Esophagus (tissue), 2 donors: ENCODE results near the gene RING1. TPM values are rescaled to one million over a fixed set of nuclear protein-coding genes. Genes with fewer than 3 reads are reported as not detected.

Source experiments
- H3K27ac ChIP-seq, 2 donors: one replicate each; pipeline ENCODE4 v1.5.1; 2013; ENCODE audit warnings: low read depth in 2 of 2, mild to moderate bottlenecking in 2 of 2, inconsistent platforms in 1 of 2, low read length in 1 of 2, moderate library complexity in 1 of 2
- H3K27me3 ChIP-seq, 2 donors: one replicate each; pipeline ENCODE4 v1.6.1; 2013; ENCODE audit warnings: low read length in 2 of 2, control low read depth in 1 of 2, mild to moderate bottlenecking in 1 of 2; ENCODE audit not compliant: insufficient read depth in 2 of 2, control insufficient read depth in 1 of 2
- H3K36me3 ChIP-seq, 2 donors: one replicate each; pipeline ENCODE4 v1.6.1; 2013; ENCODE audit warnings: low read length in 1 of 2; ENCODE audit not compliant: control insufficient read depth in 2 of 2, insufficient read depth in 2 of 2
- H3K4me1 ChIP-seq, 2 donors: one replicate each; pipeline ENCODE4 v1.6.1; 2013; ENCODE audit warnings: low read length in 1 of 2; ENCODE audit not compliant: control insufficient read depth in 2 of 2, insufficient read depth in 2 of 2
- H3K4me3 ChIP-seq, 2 donors: one replicate each; pipeline ENCODE4 v1.5.1; 2013; ENCODE audit warnings: low read length in 2 of 2, mild to moderate bottlenecking in 2 of 2, low read depth in 1 of 2, moderate library complexity in 1 of 2
- H3K9me3 ChIP-seq, 2 donors: one replicate each; pipeline ENCODE4 v1.6.1; 2013; ENCODE audit warnings: mild to moderate bottlenecking in 2 of 2, low read depth in 1 of 2, low read length in 1 of 2, moderate library complexity in 1 of 2; ENCODE audit not compliant: control insufficient read depth in 2 of 2, insufficient read depth in 1 of 2
- WGBS, 2 donors: extraction: QIAGEN DNeasy Blood & Tissue Kit; methylation state at CpG; one replicate each; pipeline ENCODE4 v1.1.7; 2013; 5-methylcytosine and 5-hydroxymethylcytosine counted together
- polyA plus RNA-seq, 2 donors: library from polyadenylated mRNA; stranded (reverse); fragments of 200-250 nt; gene quantifications; one replicate each; pipeline ENCODE4 v1.2.3, GENCODE V29; 2013
- donor health status: healthy with polysubstance abuse.
- donor health status: Bipolar disorder and iron deficiency.

RING1 gene
- 10 to 100 TPM; 26.7 to 32.4 TPM for polyA plus RNA-seq

GRCh38 chr6:33208091-33208967, at the start of gene RING1:
TSS of gene RING1 (plus strand) at chr6:33208500. CDS start at chr6:33208823, 323 bp downstream.
- WGBS, 2 donors, result 1% methylated on average over 60 to 86 of the region's 86 CpGs
- H3K4me3 ChIP-seq, result peak within 1 kb of the TSS; percentile 63 to 81
- H3K27ac ChIP-seq, result peak within 1 kb of the TSS; percentile 92 to 97
- H3K27me3 ChIP-seq, result no peaks in the 10 kb centered on the region
- peaks cover 0 to 13% of the 10 kb centered on the region in 2 donors for H3K36me3 ChIP-seq
- peaks cover 10 to 14% of the 10 kb centered on the region in 2 donors for H3K4me1 ChIP-seq
- H3K9me3 ChIP-seq, result no peaks in the 10 kb centered on the region

- no peak overlapping the region for H3K27ac ChIP-seq
Measured at GRCh38 chr6:33160096-33160495, 48.2 kb upstream of the RING1 start.

GRCh38 chr6:33160728-33161344, 47.5 kb upstream of the RING1 start:
- 18 to 24% methylated on average over 13 of the region's 13 CpGs for WGBS, 2 donors
- peak overlapping the region; percentile 20 to 78 for H3K27ac ChIP-seq
- H3K4me3 ChIP-seq, result no peak overlapping the region
- no peaks in the 10 kb centered on the region for H3K27me3 ChIP-seq
- H3K36me3 ChIP-seq, result no peaks in the 10 kb centered on the region
- H3K9me3 ChIP-seq, result no peaks in the 10 kb centered on the region
- H3K4me1 ChIP-seq, result peaks cover 2 to 6% of the 10 kb centered on the region in 2 donors

More at GRCh38 chr6:33160096-33160495, 48.2 kb upstream of the RING1 start:
- H3K4me3 ChIP-seq, result no peak overlapping the region
- no peaks in the 10 kb centered on the region for H3K27me3 ChIP-seq
- H3K4me1 ChIP-seq, result peaks cover 2 to 6% of the 10 kb centered on the region in 2 donors
- WGBS, 2 donors, result 88 to 90% methylated on average over 11 of the region's 11 CpGs
- H3K9me3 ChIP-seq, result no peaks in the 10 kb centered on the region
- H3K36me3 ChIP-seq, result no peaks in the 10 kb centered on the region

GRCh38 chr6:33161354-33162331, 46.7 kb upstream of the RING1 start:
- Histone ChIP-seq H3K27me3 (no peaks in the 10 kb centered on the region), H3K4me1 (peaks cover 2 to 6% of the 10 kb centered on the region in 2 donors), H3K4me3 (peak overlapping the region; percentile 56 to 59), H3K9me3 (no peaks in the 10 kb centered on the region), H3K27ac (peak overlapping the region; percentile 20 to 78), H3K36me3 (no peaks in the 10 kb centered on the region)
- WGBS, 2 donors, result 5 to 8% methylated on average over 53 to 58 of the region's 58 CpGs

GRCh38 chr6:33163540-33163939, 44.8 kb upstream of the RING1 start:
- Histone ChIP-seq H3K27ac (no peak overlapping the region), H3K27me3 (no peaks in the 10 kb centered on the region), H3K9me3 (no peaks in the 10 kb centered on the region), H3K4me3 (no peak overlapping the region), H3K36me3 (no peaks in the 10 kb centered on the region), H3K4me1 (peaks cover 2 to 6% of the 10 kb centered on the region in 2 donors)
- WGBS, 2 donors, result 57 to 58% methylated on average over 10 of the region's 10 CpGs

- Histone ChIP-seq H3K27me3 (no peaks in the 10 kb centered on the region), H3K9me3 (no peaks in the 10 kb centered on the region), H3K36me3 (no peaks in the 10 kb centered on the region), H3K4me3 (no peak overlapping the region), H3K27ac (no peak overlapping the region), H3K4me1 (peaks cover 2 to 6% of the 10 kb centered on the region in 2 donors)
- 59 to 62% methylated on average over 10 of the region's 10 CpGs for WGBS, 2 donors
Measured at GRCh38 chr6:33164176-33164575, 44.1 kb upstream of the RING1 start.

GRCh38 chr6:33164665-33165373, 43.5 kb upstream of the RING1 start:
- 62% methylated on average over 13 to 14 of the region's 14 CpGs for WGBS, 2 donors

GRCh38 chr6:33165581-33166258, 42.6 kb upstream of the RING1 start:
- Histone ChIP-seq H3K27ac (no peak overlapping the region), H3K9me3 (no peaks in the 10 kb centered on the region), H3K4me1 (peaks cover 2 to 6% of the 10 kb centered on the region in 2 donors), H3K27me3 (no peaks in the 10 kb centered on the region), H3K36me3 (no peaks in the 10 kb centered on the region), H3K4me3 (no peak overlapping the region)
- WGBS, 2 donors, result 85 to 86% methylated on average over 17 of the region's 17 CpGs

More at GRCh38 chr6:33164665-33165373, 43.5 kb upstream of the RING1 start:
- Histone ChIP-seq H3K36me3 (no peaks in the 10 kb centered on the region), H3K4me1 (peaks cover 2 to 6% of the 10 kb centered on the region in 2 donors), H3K27me3 (no peaks in the 10 kb centered on the region), H3K27ac (no peak overlapping the region), H3K4me3 (no peak overlapping the region), H3K9me3 (no peaks in the 10 kb centered on the region)
